Neural cell (in vitro differentiated cells): Measurements from ENCODE around the gene CD101. TPM values are rescaled to one million over a fixed set of nuclear protein-coding genes. Genes with fewer than 3 reads are reported as not detected.

ENCODE experiments used
- H2AFZ ChIP-seq: fragments of 200-600, 300-800 bp; sonication (generic), shearing (Covaris generic); 2 replicates; pipeline ENCODE4 v1.6.0; 2014; ENCODE audit warnings: low read depth, mild to moderate bottlenecking, antibody characterized with exemption, low read length, moderate library complexity
- H3F3A ChIP-seq: fragments of 200-600 bp; shearing (Covaris generic); 2 replicates; pipeline ENCODE4 v1.6.1; 2016; ENCODE audit warnings: mild to moderate bottlenecking, moderate library complexity, mixed read lengths, antibody characterized with exemption, low read length; ENCODE audit not compliant: insufficient read depth, poor library complexity, severe bottlenecking
- H3K27ac ChIP-seq: fragments of 200-600, 300-800 bp; sonication (generic), shearing (Covaris generic); 2 replicates; pipeline ENCODE4 v1.5.1; 2014; ENCODE audit warnings: mild to moderate bottlenecking, low read length, moderate library complexity
- H3K27me3 ChIP-seq: fragments of 300-800, 200-600 bp; sonication (generic), shearing (Covaris generic); 2 replicates; pipeline ENCODE4 v1.6.0; 2014; ENCODE audit warnings: mild to moderate bottlenecking, low read depth, low read length, moderate library complexity; ENCODE audit not compliant: insufficient read depth
- H3K36me3 ChIP-seq: fragments of 300-800, 200-600 bp; sonication (generic), shearing (Covaris generic); 2 replicates; pipeline ENCODE4 v1.5.1; 2014; ENCODE audit warnings: mild to moderate bottlenecking, antibody characterized with exemption, low read length, moderate library complexity; ENCODE audit not compliant: insufficient read depth
- H3K4me2 ChIP-seq: fragments of 300-800, 200-600 bp; sonication (generic), shearing (Covaris generic); 2 replicates; pipeline ENCODE4 v1.6.0; 2014; ENCODE audit warnings: mild to moderate bottlenecking, low read length
- H3K4me3 ChIP-seq: fragments of 300-800, 200-600 bp; sonication (generic), shearing (Covaris generic); 2 replicates; pipeline ENCODE4 v1.5.1; 2014; ENCODE audit warnings: mild to moderate bottlenecking, low read length, moderate library complexity
- H3K79me2 ChIP-seq: fragments of 200-600 bp; shearing (Covaris generic); replicated peaks from 2 replicates; pipeline ENCODE4 v1.6.0; 2014; ENCODE audit warnings: mild to moderate bottlenecking, low read length, moderate library complexity; ENCODE audit not compliant: insufficient read depth
- H3K9ac ChIP-seq: fragments of 300-800, 200-600 bp; sonication (generic), shearing (Covaris generic); 2 replicates; pipeline ENCODE4 v1.6.1; 2016; ENCODE audit warnings: mild to moderate bottlenecking, low read length, mixed read lengths
- H3K9me2 ChIP-seq: fragments of 200-600 bp; shearing (Covaris generic); 2 replicates; pipeline ENCODE4 v1.6.1; 2016; ENCODE audit warnings: mild to moderate bottlenecking, low read length, mixed read lengths; ENCODE audit not compliant: insufficient read depth
- H3K9me3 ChIP-seq: fragments of 200-600, 300-800 bp; sonication (generic), shearing (Covaris generic); 2 replicates; pipeline ENCODE4 v1.6.1; 2016; ENCODE audit warnings: mild to moderate bottlenecking, mixed run types, low read length, moderate library complexity, mixed read lengths
- H4K20me1 ChIP-seq: fragments of 200-600 bp; shearing (Covaris generic); 2 replicates; pipeline ENCODE4 v1.6.1; 2016; ENCODE audit warnings: mild to moderate bottlenecking, mixed run types; ENCODE audit not compliant: insufficient read depth
- EP300 ChIP-seq: fragments of 450-650 bp; conservative IDR thresholded peaks from 2 replicates; pipeline ENCODE4 v1.6.1; 2014; ENCODE audit warnings: antibody characterized with exemption, mild to moderate bottlenecking, moderate library complexity; ENCODE audit not compliant: poor library complexity, severe bottlenecking
- EZH2 ChIP-seq: fragments of 200-600, 300-800 bp; shearing (Covaris generic), sonication (generic); IDR thresholded peaks from 2 replicates; pipeline ENCODE4 v1.6.1; 2014; ENCODE audit warnings: antibody characterized with exemption, low read length, borderline replicate concordance, mild to moderate bottlenecking; ENCODE audit not compliant: insufficient read depth, poor library complexity, severe bottlenecking
- MXI1 ChIP-seq: fragments of 450-650 bp; conservative IDR thresholded peaks from 2 replicates; pipeline ENCODE4 v1.6.1; 2014; ENCODE audit warnings: antibody characterized with exemption, mild to moderate bottlenecking; ENCODE audit not compliant: poor library complexity, severe bottlenecking
- POLR2AphosphoS5 ChIP-seq: IDR thresholded peaks from 2 replicates; pipeline ENCODE4 v1.6.1; 2012
- RAD21 ChIP-seq: fragments of 450-650 bp; conservative IDR thresholded peaks from 2 replicates; pipeline ENCODE4 v1.6.1; 2014; ENCODE audit warnings: antibody characterized with exemption, mild to moderate bottlenecking, moderate library complexity
- SMC3 ChIP-seq: fragments of 450-650 bp; conservative IDR thresholded peaks from 2 replicates; pipeline ENCODE4 v1.6.1; 2014; ENCODE audit warnings: antibody characterized with exemption, mild to moderate bottlenecking, moderate library complexity; ENCODE audit not compliant: poor library complexity
- TAF1 ChIP-seq: IDR thresholded peaks from 2 replicates; pipeline ENCODE4 v1.6.1; 2012; ENCODE audit warnings: low read depth
- polyA minus RNA-seq: library from RNA; depleted of rRNA, polyadenylated mRNA; stranded (reverse); fragments of >200 nt; gene quantifications from 2 replicates; pipeline ENCODE4 v1.2.3, GENCODE V29; 2014
- polyA plus RNA-seq: library from polyadenylated mRNA; depleted of rRNA; stranded (reverse); fragments of >200 nt; gene quantifications from 2 replicates; pipeline ENCODE4 v1.2.3, GENCODE V29; 2014
- TF ChIP-seq, protein P1 (sequence below): fragments of 450-650 bp; IDR thresholded peaks from 2 replicates; pipeline ENCODE4 v1.5.1; 2014; ENCODE audit warnings: antibody characterized with exemption, mild to moderate bottlenecking, moderate library complexity; ENCODE audit not compliant: poor library complexity, severe bottlenecking
- TF ChIP-seq, protein P2 (sequence below): IDR thresholded peaks from 2 replicates; pipeline ENCODE4 v1.6.1; 2012; ENCODE audit warnings: borderline replicate concordance

Gene CD101, protein sequence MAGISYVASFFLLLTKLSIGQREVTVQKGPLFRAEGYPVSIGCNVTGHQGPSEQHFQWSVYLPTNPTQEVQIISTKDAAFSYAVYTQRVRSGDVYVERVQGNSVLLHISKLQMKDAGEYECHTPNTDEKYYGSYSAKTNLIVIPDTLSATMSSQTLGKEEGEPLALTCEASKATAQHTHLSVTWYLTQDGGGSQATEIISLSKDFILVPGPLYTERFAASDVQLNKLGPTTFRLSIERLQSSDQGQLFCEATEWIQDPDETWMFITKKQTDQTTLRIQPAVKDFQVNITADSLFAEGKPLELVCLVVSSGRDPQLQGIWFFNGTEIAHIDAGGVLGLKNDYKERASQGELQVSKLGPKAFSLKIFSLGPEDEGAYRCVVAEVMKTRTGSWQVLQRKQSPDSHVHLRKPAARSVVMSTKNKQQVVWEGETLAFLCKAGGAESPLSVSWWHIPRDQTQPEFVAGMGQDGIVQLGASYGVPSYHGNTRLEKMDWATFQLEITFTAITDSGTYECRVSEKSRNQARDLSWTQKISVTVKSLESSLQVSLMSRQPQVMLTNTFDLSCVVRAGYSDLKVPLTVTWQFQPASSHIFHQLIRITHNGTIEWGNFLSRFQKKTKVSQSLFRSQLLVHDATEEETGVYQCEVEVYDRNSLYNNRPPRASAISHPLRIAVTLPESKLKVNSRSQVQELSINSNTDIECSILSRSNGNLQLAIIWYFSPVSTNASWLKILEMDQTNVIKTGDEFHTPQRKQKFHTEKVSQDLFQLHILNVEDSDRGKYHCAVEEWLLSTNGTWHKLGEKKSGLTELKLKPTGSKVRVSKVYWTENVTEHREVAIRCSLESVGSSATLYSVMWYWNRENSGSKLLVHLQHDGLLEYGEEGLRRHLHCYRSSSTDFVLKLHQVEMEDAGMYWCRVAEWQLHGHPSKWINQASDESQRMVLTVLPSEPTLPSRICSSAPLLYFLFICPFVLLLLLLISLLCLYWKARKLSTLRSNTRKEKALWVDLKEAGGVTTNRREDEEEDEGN
- polyA plus RNA-seq (1.4 and 2.3 TPM in 2 replicates), polyA minus RNA-seq (3.4 and 3.9 TPM in 2 replicates)

DNA sequence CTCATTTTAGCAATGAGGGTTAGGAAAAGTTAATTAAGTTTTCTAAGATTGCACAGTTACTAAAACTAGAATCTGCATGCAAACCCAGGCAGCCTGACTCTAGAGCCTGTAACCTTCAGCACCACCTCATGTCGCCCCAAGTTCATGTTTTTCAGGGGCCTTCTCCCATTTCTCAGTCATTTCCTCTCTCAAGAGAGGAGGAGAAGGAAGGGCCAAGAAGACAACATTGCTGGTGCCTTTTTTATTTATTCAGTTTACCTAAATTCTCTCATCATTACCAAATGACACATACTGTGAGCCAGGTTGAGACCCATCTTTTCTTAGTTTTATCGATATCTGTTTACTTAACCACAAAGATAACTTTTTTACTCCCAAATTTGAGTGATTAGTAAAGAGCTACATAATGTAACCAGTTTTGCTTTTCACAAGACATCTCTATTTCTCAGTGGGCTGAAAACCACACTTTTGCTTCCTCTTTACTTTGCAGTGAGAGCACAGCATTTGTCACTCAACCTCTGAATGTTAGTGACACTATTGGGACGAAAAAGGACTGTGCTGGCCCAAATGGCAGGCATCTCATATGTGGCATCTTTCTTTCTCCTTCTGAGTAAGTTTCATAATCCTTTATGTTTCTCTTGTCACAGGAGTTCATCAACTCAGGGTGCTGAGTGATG is at the start of gene CD101:
TSS of gene CD101 (plus strand) at position 507 of the 674 bp plus-strand sequence. CDS start at position 565, 58 bp downstream.
- H3K4me3 ChIP-seq: no peak within 1 kb of the TSS
- H3K27me3 ChIP-seq: no peaks in the 10 kb centered on the region
- TF ChIP-seq RAD21: no peak
- TF ChIP-seq TAF1: no peak
- TF ChIP-seq EZH2: no peak
- TF ChIP-seq, protein P1, sequence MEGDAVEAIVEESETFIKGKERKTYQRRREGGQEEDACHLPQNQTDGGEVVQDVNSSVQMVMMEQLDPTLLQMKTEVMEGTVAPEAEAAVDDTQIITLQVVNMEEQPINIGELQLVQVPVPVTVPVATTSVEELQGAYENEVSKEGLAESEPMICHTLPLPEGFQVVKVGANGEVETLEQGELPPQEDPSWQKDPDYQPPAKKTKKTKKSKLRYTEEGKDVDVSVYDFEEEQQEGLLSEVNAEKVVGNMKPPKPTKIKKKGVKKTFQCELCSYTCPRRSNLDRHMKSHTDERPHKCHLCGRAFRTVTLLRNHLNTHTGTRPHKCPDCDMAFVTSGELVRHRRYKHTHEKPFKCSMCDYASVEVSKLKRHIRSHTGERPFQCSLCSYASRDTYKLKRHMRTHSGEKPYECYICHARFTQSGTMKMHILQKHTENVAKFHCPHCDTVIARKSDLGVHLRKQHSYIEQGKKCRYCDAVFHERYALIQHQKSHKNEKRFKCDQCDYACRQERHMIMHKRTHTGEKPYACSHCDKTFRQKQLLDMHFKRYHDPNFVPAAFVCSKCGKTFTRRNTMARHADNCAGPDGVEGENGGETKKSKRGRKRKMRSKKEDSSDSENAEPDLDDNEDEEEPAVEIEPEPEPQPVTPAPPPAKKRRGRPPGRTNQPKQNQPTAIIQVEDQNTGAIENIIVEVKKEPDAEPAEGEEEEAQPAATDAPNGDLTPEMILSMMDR: no peak
- no peak for TF ChIP-seq POLR2AphosphoS5
- TF ChIP-seq SMC3: no peak
- no peak for TF ChIP-seq EP300
- no peak for TF ChIP-seq MXI1
- TF ChIP-seq, protein P2, sequence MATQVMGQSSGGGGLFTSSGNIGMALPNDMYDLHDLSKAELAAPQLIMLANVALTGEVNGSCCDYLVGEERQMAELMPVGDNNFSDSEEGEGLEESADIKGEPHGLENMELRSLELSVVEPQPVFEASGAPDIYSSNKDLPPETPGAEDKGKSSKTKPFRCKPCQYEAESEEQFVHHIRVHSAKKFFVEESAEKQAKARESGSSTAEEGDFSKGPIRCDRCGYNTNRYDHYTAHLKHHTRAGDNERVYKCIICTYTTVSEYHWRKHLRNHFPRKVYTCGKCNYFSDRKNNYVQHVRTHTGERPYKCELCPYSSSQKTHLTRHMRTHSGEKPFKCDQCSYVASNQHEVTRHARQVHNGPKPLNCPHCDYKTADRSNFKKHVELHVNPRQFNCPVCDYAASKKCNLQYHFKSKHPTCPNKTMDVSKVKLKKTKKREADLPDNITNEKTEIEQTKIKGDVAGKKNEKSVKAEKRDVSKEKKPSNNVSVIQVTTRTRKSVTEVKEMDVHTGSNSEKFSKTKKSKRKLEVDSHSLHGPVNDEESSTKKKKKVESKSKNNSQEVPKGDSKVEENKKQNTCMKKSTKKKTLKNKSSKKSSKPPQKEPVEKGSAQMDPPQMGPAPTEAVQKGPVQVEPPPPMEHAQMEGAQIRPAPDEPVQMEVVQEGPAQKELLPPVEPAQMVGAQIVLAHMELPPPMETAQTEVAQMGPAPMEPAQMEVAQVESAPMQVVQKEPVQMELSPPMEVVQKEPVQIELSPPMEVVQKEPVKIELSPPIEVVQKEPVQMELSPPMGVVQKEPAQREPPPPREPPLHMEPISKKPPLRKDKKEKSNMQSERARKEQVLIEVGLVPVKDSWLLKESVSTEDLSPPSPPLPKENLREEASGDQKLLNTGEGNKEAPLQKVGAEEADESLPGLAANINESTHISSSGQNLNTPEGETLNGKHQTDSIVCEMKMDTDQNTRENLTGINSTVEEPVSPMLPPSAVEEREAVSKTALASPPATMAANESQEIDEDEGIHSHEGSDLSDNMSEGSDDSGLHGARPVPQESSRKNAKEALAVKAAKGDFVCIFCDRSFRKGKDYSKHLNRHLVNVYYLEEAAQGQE: no peak

More for the DNA sequence above, at the start of gene CD101:
- Histone ChIP-seq H3F3A (no peaks in the 10 kb centered on the region), H3K9me3 (no peaks in the 10 kb centered on the region), H2AFZ (no peak within 1 kb of the TSS), H3K4me2 (no peak within 1 kb of the TSS), H3K79me2 (no peaks in the 10 kb centered on the region), H3K27ac (no peak within 1 kb of the TSS), H3K9me2 (no peaks in the 10 kb centered on the region), H4K20me1 (no peaks in the 10 kb centered on the region), H3K9ac (no peak within 1 kb of the TSS), H3K36me3 (no peaks in the 10 kb centered on the region)
